SU-DHL-6 (cell line): Measurements from ENCODE around the gene S100A4.

Experiments used
- H2AFZ ChIP-seq: fragments of 200-600 bp; sonication (generic); 2 replicates; pipeline ENCODE4 v1.6.1; 2014; ENCODE audit warnings: low read depth, mild to moderate bottlenecking, moderate library complexity, mixed read lengths, antibody characterized with exemption, low read length; ENCODE audit not compliant: severe bottlenecking
- H3F3A ChIP-seq: fragments of 200-600 bp; shearing (Covaris generic); 2 replicates; pipeline ENCODE4 v1.6.0; 2016; ENCODE audit warnings: antibody characterized with exemption, mild to moderate bottlenecking; ENCODE audit not compliant: insufficient read depth
- H3K27ac ChIP-seq: fragments of 200-600 bp; sonication (generic); 2 replicates; pipeline ENCODE4 v1.5.1; 2016; ENCODE audit warnings: low read depth, mild to moderate bottlenecking, low read length, moderate library complexity, mixed read lengths
- H3K27me3 ChIP-seq: fragments of 200-600 bp; sonication (generic), shearing (Covaris generic); 2 replicates; pipeline ENCODE4 v1.6.0; 2014; ENCODE audit warnings: mild to moderate bottlenecking, low read length
- H3K36me3 ChIP-seq: fragments of 200-600 bp; sonication (generic); 2 replicates; pipeline ENCODE4 v1.6.1; 2014; ENCODE audit warnings: mild to moderate bottlenecking, low read length, mixed read lengths
- H3K4me2 ChIP-seq: fragments of 300-600, 200-600 bp; shearing (Covaris generic), sonication (generic); 2 replicates; pipeline ENCODE4 v1.6.0; 2014; ENCODE audit warnings: low read length, low read depth, mild to moderate bottlenecking; ENCODE audit not compliant: poor library complexity, severe bottlenecking
- H3K4me3 ChIP-seq: fragments of 200-600 bp; sonication (generic); 2 replicates; pipeline ENCODE4 v1.5.1; 2014; ENCODE audit warnings: antibody characterized with exemption, low read length, mild to moderate bottlenecking, mixed read lengths; ENCODE audit not compliant: insufficient read depth, poor library complexity, severe bottlenecking
- H3K79me2 ChIP-seq: fragments of 200-600 bp; sonication (generic); 2 replicates; pipeline ENCODE4 v1.6.1; 2014; ENCODE audit warnings: mild to moderate bottlenecking, low read length, moderate library complexity; ENCODE audit not compliant: insufficient read depth
- H3K9ac ChIP-seq: fragments of 200-600 bp; sonication (generic); 2 replicates; pipeline ENCODE4 v1.7.0; 2014; ENCODE audit warnings: mild to moderate bottlenecking, low read length
- H3K9me2 ChIP-seq: fragments of 200-600 bp; sonication (generic); replicated peaks from 2 replicates; pipeline ENCODE4 v1.6.1; 2014; ENCODE audit warnings: low read length; ENCODE audit not compliant: insufficient read depth
- H3K9me3 ChIP-seq: fragments of 200-600 bp; sonication (generic); 2 replicates; pipeline ENCODE4 v1.6.1; 2014; ENCODE audit warnings: low read length, mixed read lengths; ENCODE audit not compliant: insufficient read depth
- H4K20me1 ChIP-seq: fragments of 200-600 bp; sonication (generic); 2 replicates; pipeline ENCODE4 v1.6.1; 2014; ENCODE audit warnings: low read depth, mild to moderate bottlenecking, antibody characterized with exemption, low read length, moderate library complexity, mixed read lengths
- CTCF ChIP-seq: fragments of 200-600 bp; sonication (generic); IDR thresholded peaks from one replicate; pipeline ENCODE4 v1.5.1; 2017; ENCODE audit warnings: antibody characterized with exemption, mild to moderate bottlenecking, low read length, moderate library complexity; ENCODE audit not compliant: insufficient read depth, poor library complexity, severe bottlenecking
- EZH2phosphoT487 ChIP-seq: fragments of 200-600 bp; sonication (generic), shearing (Covaris generic); conservative IDR thresholded peaks from 2 replicates; pipeline ENCODE4 v1.6.1; 2018; ENCODE audit warnings: mild to moderate bottlenecking, antibody characterized with exemption, low read length, moderate library complexity, mixed read lengths

Gene S100A4

GRCh38 chr1:153506831-153507413 lies 38.7 kb downstream of the S100A4 start:
- H3F3A ChIP-seq: no peaks in the 10 kb centered on the region
- no peak overlapping the region for H3K4me2 ChIP-seq
- no peaks in the 10 kb centered on the region for H4K20me1 ChIP-seq
- H3K36me3 ChIP-seq: no peaks in the 10 kb centered on the region
- H3K27me3 ChIP-seq: no peaks in the 10 kb centered on the region
- H3K9me3 ChIP-seq: no peaks in the 10 kb centered on the region
- TF ChIP-seq EZH2phosphoT487 (no peak), CTCF (no peak)
- H3K27ac ChIP-seq: no peak overlapping the region
- no peak overlapping the region for H3K9ac ChIP-seq
- no peak overlapping the region for H2AFZ ChIP-seq
- H3K9me2 ChIP-seq: no peaks in the 10 kb centered on the region
- H3K79me2 ChIP-seq: no peaks in the 10 kb centered on the region
- H3K4me3 ChIP-seq: no peak overlapping the region

- H3K79me2 ChIP-seq: no peaks in the 10 kb centered on the region
- no peak overlapping the region for H2AFZ ChIP-seq
- H3K27ac ChIP-seq: no peak overlapping the region
- no peak for TF ChIP-seq CTCF
- TF ChIP-seq EZH2phosphoT487: no peak
- H3F3A ChIP-seq: no peaks in the 10 kb centered on the region
- no peaks in the 10 kb centered on the region for H4K20me1 ChIP-seq
- no peaks in the 10 kb centered on the region for H3K27me3 ChIP-seq
- H3K4me2 ChIP-seq: no peak overlapping the region
- no peaks in the 10 kb centered on the region for H3K9me2 ChIP-seq
- no peak overlapping the region for H3K9ac ChIP-seq
- H3K4me3 ChIP-seq: no peak overlapping the region
- no peaks in the 10 kb centered on the region for H3K36me3 ChIP-seq
- no peaks in the 10 kb centered on the region for H3K9me3 ChIP-seq
These were observed 39.2 kb downstream of the S100A4 start for GRCh38 chr1:153506386-153506785.

GRCh38 chr1:153505576-153505975 lies 40.0 kb downstream of the S100A4 start:
- Histone ChIP-seq H3K9me3 (no peaks in the 10 kb centered on the region), H3K9ac (no peak overlapping the region), H3K4me2 (no peak overlapping the region), H3K27ac (no peak overlapping the region), H3K4me3 (no peak overlapping the region), H3K79me2 (no peaks in the 10 kb centered on the region), H3K9me2 (no peaks in the 10 kb centered on the region), H3F3A (no peaks in the 10 kb centered on the region), H4K20me1 (no peaks in the 10 kb centered on the region), H3K36me3 (no peaks in the 10 kb centered on the region), H2AFZ (no peak overlapping the region), H3K27me3 (no peaks in the 10 kb centered on the region)
- no peak for TF ChIP-seq EZH2phosphoT487
- TF ChIP-seq CTCF: no peak
